ENCODE results near the gene GXYLT1.
A peak's percentile ranks its signal among the peaks of the same experiment; 100 is the strongest.
"Not testable (repeated sequence)": the region's sequence is repeated elsewhere in the genome, so short reads cannot be mapped to it uniquely, and the experiment has no call there.

Gene GXYLT1

DNA sequence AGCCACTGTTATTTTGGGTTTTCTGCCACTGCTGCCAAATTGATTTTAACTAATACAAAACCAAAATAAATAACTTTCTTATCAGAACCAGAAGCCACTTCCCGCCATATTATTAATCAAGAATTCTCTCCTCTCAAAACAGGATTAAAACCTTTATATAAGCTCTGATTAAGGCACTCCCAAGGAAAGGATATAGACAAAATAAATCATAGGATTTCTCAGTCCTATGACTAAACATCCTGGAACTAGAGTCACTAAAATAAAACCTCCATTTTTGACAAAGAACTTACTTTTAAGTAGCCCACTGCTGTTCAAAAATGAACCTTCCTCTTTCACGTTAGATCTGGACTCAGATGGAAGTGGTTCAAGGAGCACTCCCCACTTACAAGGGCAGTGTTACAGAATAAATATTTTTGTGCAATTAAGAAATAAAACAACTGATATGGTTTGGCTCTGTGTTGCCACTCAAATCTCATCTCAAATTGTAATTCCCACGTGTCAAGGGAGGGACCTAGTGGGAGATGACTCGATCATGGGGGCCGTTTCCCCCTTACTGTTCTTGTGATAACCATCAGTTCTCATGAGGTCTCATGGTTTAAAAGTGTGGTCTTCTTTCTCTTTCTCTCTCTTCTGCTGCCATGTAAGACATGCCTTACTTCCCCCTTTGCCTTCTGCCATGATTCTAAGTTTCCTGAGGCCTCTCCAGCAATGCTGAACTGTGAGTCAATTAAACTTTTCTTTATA is 26.4 kb downstream of the GXYLT1 start:
- TF ChIP-seq, protein P1, sequence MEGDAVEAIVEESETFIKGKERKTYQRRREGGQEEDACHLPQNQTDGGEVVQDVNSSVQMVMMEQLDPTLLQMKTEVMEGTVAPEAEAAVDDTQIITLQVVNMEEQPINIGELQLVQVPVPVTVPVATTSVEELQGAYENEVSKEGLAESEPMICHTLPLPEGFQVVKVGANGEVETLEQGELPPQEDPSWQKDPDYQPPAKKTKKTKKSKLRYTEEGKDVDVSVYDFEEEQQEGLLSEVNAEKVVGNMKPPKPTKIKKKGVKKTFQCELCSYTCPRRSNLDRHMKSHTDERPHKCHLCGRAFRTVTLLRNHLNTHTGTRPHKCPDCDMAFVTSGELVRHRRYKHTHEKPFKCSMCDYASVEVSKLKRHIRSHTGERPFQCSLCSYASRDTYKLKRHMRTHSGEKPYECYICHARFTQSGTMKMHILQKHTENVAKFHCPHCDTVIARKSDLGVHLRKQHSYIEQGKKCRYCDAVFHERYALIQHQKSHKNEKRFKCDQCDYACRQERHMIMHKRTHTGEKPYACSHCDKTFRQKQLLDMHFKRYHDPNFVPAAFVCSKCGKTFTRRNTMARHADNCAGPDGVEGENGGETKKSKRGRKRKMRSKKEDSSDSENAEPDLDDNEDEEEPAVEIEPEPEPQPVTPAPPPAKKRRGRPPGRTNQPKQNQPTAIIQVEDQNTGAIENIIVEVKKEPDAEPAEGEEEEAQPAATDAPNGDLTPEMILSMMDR (conservative IDR thresholded peaks at IDR 0.05) = no peak
- TF ChIP-seq ZFX (IDR thresholded peaks at IDR 0.05) = no peak
- H3K27ac ChIP-seq = no peak overlapping the region

DNA sequence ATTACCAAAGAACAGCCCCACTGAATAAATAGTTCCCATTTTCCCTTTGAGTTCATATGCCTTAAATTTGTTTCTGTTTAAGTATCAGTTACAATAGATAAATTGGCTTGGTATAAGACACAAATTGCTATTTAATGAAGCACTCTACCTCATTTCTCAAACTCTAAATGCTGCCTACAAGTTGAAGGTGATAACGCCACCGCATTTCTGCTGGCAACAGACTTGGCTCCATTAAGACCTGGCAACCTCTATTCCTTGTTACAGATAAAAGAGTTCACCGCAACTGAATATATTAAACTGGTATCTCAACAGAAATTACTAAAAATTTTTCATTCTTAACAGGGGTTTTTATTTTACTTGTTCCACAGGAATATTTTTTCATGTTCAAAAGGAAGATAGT is 35.6 kb downstream of the GXYLT1 start:
- TF ChIP-seq, protein P1 (conservative IDR thresholded peaks at IDR 0.05) = no peak
- TF ChIP-seq ZFX (IDR thresholded peaks at IDR 0.05) = no peak
- H3K27ac ChIP-seq = no peak overlapping the region

GRCh38 chr12:42106791-42107190 is 37.9 kb downstream of the GXYLT1 start:
- H3K27ac ChIP-seq = not testable (repeated sequence)

GRCh38 chr12:42104784-42105183 is 39.9 kb downstream of the GXYLT1 start:
- H3K27ac ChIP-seq = no peak overlapping the region
- TF ChIP-seq, protein P1 (conservative IDR thresholded peaks at IDR 0.05) = no peak
- no peak for TF ChIP-seq ZFX (IDR thresholded peaks at IDR 0.05)

DNA sequence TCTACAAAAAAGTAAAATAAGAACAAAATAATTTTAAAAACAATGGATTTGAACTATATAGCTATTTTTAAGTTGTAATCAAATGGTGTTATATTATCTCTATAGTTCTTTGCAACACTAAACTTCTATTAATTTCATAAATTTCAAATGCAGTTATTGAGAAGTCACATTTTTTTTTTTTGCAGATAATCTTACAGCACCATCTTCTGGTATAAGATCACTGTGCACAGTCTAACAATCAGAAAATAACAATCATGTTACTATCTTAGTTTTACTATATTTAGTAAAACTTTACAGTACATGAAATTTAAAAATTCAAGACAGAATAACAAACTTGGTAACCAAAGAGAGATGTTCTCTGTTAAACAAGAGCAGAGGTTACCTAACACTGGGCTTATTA is 40.6 kb downstream of the GXYLT1 start:
- no peak overlapping the region for H3K27ac ChIP-seq
- TF ChIP-seq, protein P1 (conservative IDR thresholded peaks at IDR 0.05) = peak; percentile 53
- TF ChIP-seq ZFX (IDR thresholded peaks at IDR 0.05) = no peak

GRCh38 chr12:42103155-42103554 is 41.5 kb downstream of the GXYLT1 start:
- no peak for TF ChIP-seq ZFX (IDR thresholded peaks at IDR 0.05)
- TF ChIP-seq, protein P1 (conservative IDR thresholded peaks at IDR 0.05) = no peak
- no peak overlapping the region for H3K27ac ChIP-seq

GRCh38 chr12:42102720-42103119 is 42.0 kb downstream of the GXYLT1 start:
- H3K27ac ChIP-seq = no peak overlapping the region

More at GRCh38 chr12:42102720-42103119, 42.0 kb downstream of the GXYLT1 start:
- TF ChIP-seq ZFX (IDR thresholded peaks at IDR 0.05) = no peak
- TF ChIP-seq, protein P1 (conservative IDR thresholded peaks at IDR 0.05) = no peak

Data from C4-2B (cell line).